H1 (cell line): ENCODE results near the gene INPP4B. TPM values are rescaled to one million over a fixed set of nuclear protein-coding genes. Genes with fewer than 3 reads are reported as not detected.

ENCODE experiments used
- CTCF ChIA-PET: fragments of 300-600 bp; sonication (Branson Sonifier 250); formaldehyde crosslinking; loops from one replicate; lab custom pipeline; 2021; ENCODE audit not compliant: partially characterized antibody; lab: Charles Lee
- POLR2A ChIA-PET: fragments of 300-600 bp; sonication (Branson Sonifier 250); formaldehyde crosslinking; loops from one replicate; lab custom pipeline; 2021; ENCODE audit warnings: inconsistent platforms; ENCODE audit not compliant: partially characterized antibody; lab: Charles Lee
- DNase-seq, 2 experiments: peaks; one replicate each; pipeline versions ENCODE4 v3.0.0 to v3.0.0-alpha.2; 2010 to 2022; ENCODE audit warnings: low spot score in 2 of 2, low read depth in 1 of 2, mixed read lengths in 1 of 2
- FAIRE-seq: peaks from 2 replicates; lab custom pipeline; 2011; peaks lifted over from hg19 to GRCh38; lab: Jason Lieb, UNC
- H2AFZ ChIP-seq: 2 replicates; pipeline ENCODE4 v1.8.1; 2012; ENCODE audit warnings: low read length, inconsistent platforms
- H2AK5ac ChIP-seq: 2 replicates; pipeline ENCODE4 v1.6.1; 2013; ENCODE audit warnings: low read depth, low read length
- H2BK120ac ChIP-seq: replicated peaks from 2 replicates; pipeline ENCODE3; 2013; ENCODE audit warnings: low read depth, low read length, inconsistent platforms
- H2BK12ac ChIP-seq: 2 replicates; pipeline ENCODE4 v1.6.1; 2013; ENCODE audit warnings: low read depth, low read length
- H2BK15ac ChIP-seq: 2 replicates; pipeline ENCODE4 v1.6.1; 2013; ENCODE audit warnings: low read length
- H2BK20ac ChIP-seq: 2 replicates; pipeline ENCODE4 v1.6.1; 2013; ENCODE audit warnings: low read length
- H2BK5ac ChIP-seq: 2 replicates; pipeline ENCODE4 v1.6.1; 2013; ENCODE audit warnings: low read depth, low read length
- H3K14ac ChIP-seq: 2 replicates; pipeline ENCODE4 v1.6.1; 2013; ENCODE audit warnings: inconsistent platforms; ENCODE audit not compliant: insufficient read length
- H3K18ac ChIP-seq: 2 replicates; pipeline ENCODE4 v1.6.1; 2013; ENCODE audit warnings: low read length; ENCODE audit errors: extremely low read depth
- H3K23ac ChIP-seq: 2 replicates; pipeline ENCODE4 v1.6.1; 2013; ENCODE audit warnings: inconsistent platforms; ENCODE audit not compliant: insufficient read length
- H3K23me2 ChIP-seq: 2 replicates; pipeline ENCODE4 v1.6.1; 2013; ENCODE audit warnings: low read depth, low read length
- H3K27ac ChIP-seq: 2 replicates; pipeline ENCODE4 v1.6.1; 2011; ENCODE audit warnings: low read depth, low read length, inconsistent platforms
- H3K27me3 ChIP-seq, 4 experiments: replicated peaks in 1 of 4; 1 replicate in 1 of 4; 2 replicates in 3 of 4; pipeline versions ENCODE4 v1.6.1 to v1.8.1; 2011 to 2013; ENCODE audit warnings: low read length in 3 of 4, mild to moderate bottlenecking in 3 of 4, inconsistent platforms in 2 of 4, mixed read lengths in 2 of 4, moderate library complexity in 1 of 4; ENCODE audit not compliant: control insufficient read depth in 3 of 4, insufficient read depth in 3 of 4; ENCODE audit errors: extremely low read depth in 1 of 4
- H3K36me3 ChIP-seq, 4 experiments: 2 replicates each; pipeline versions ENCODE4 v1.6.1 to v1.8.1; 2011 to 2013; ENCODE audit warnings: mild to moderate bottlenecking in 4 of 4, low read length in 3 of 4, moderate library complexity in 2 of 4, control low read depth in 1 of 4, inconsistent platforms in 1 of 4; ENCODE audit not compliant: insufficient read depth in 4 of 4, control insufficient read depth in 2 of 4
- H3K4ac ChIP-seq: replicated peaks from 2 replicates; pipeline ENCODE3; 2013; ENCODE audit warnings: low read length, low read depth, mixed read lengths, inconsistent platforms; ENCODE audit not compliant: insufficient read length
- H3K4me1 ChIP-seq, 4 experiments: replicated peaks in 1 of 4; 1 replicate in 1 of 4; 2 replicates in 3 of 4; pipeline versions ENCODE4 v1.6.1 to v1.8.1; 2011 to 2013; ENCODE audit warnings: low read length in 3 of 4, inconsistent platforms in 2 of 4, mixed read lengths in 1 of 4; ENCODE audit not compliant: insufficient read depth in 4 of 4, control insufficient read depth in 3 of 4
- H3K4me2 ChIP-seq, 2 experiments: 2 replicates each; pipeline versions ENCODE4 v1.6.1 to v1.8.1; 2011 to 2013; ENCODE audit warnings: low read depth in 2 of 2, low read length in 2 of 2, control low read depth in 1 of 2, inconsistent platforms in 1 of 2, mild to moderate bottlenecking in 1 of 2; ENCODE audit not compliant: insufficient read depth in 1 of 2
- H3K4me3 ChIP-seq, 4 experiments: fragments of 200-600, 300-600 bp in 1 of 4; sonication (generic), shearing (Covaris generic), sonication (Bioruptor Twin) in 1 of 4; 2 replicates each; pipeline versions ENCODE4 v1.5.1 to v1.8.1; 2011 to 2016; ENCODE audit warnings: low read length in 4 of 4, low read depth in 3 of 4, control low read depth in 2 of 4, inconsistent platforms in 2 of 4, mild to moderate bottlenecking in 2 of 4, mixed read lengths in 1 of 4, moderate library complexity in 1 of 4; ENCODE audit not compliant: insufficient read depth in 2 of 4; ENCODE audit errors: extremely low read depth in 1 of 4
- H3K56ac ChIP-seq: replicated peaks from 2 replicates; pipeline ENCODE3; 2013; ENCODE audit warnings: low read depth, mild to moderate bottlenecking, mixed read lengths, low read length, inconsistent platforms; ENCODE audit not compliant: insufficient read length
- H3K79me1 ChIP-seq: 2 replicates; pipeline ENCODE4 v1.6.1; 2013; ENCODE audit warnings: low read depth, low read length, control low read depth
- H3K79me2 ChIP-seq, 2 experiments: 2 replicates each; pipeline versions ENCODE4 v1.6.1 to v1.8.1; 2012 to 2013; ENCODE audit warnings: low read length in 2 of 2, mild to moderate bottlenecking in 2 of 2, inconsistent platforms in 1 of 2; ENCODE audit not compliant: insufficient read depth in 2 of 2, control insufficient read depth in 1 of 2
- H3K9ac ChIP-seq, 4 experiments: replicated peaks in 1 of 4; 1 replicate in 1 of 4; 2 replicates in 3 of 4; pipeline versions ENCODE4 v1.6.1 to v1.8.1; 2011 to 2013; ENCODE audit warnings: low read depth in 3 of 4, low read length in 3 of 4, control low read depth in 2 of 4, mild to moderate bottlenecking in 2 of 4, moderate library complexity in 2 of 4, inconsistent platforms in 1 of 4; ENCODE audit errors: extremely low read depth in 1 of 4
- H3K9me3 ChIP-seq, 2 experiments: 2 replicates each; pipeline versions ENCODE4 v1.6.1 to v1.8.1; 2012 to 2013; ENCODE audit warnings: mild to moderate bottlenecking in 2 of 2, moderate library complexity in 2 of 2, control low read depth in 1 of 2, inconsistent platforms in 1 of 2, low read depth in 1 of 2, low read length in 1 of 2, mixed read lengths in 1 of 2; ENCODE audit not compliant: insufficient read depth in 2 of 2
- H4K20me1 ChIP-seq, 2 experiments: replicated peaks in 1 of 2; 2 replicates each; pipeline versions ENCODE3 to v1.8.1; 2011 to 2013; ENCODE audit warnings: inconsistent platforms in 2 of 2, low read length in 2 of 2, mild to moderate bottlenecking in 1 of 2; ENCODE audit not compliant: insufficient read depth in 2 of 2, control insufficient read depth in 1 of 2
- H4K5ac ChIP-seq: 2 replicates; pipeline ENCODE4 v1.6.1; 2013; ENCODE audit warnings: low read length, low read depth, mixed read lengths, inconsistent platforms; ENCODE audit not compliant: insufficient read length
- H4K8ac ChIP-seq: 2 replicates; pipeline ENCODE4 v1.8.0; 2013; ENCODE audit warnings: mild to moderate bottlenecking, moderate library complexity, low read length, inconsistent platforms; ENCODE audit not compliant: insufficient read depth; ENCODE audit errors: extremely low read depth
- H4K91ac ChIP-seq: replicated peaks from 2 replicates; pipeline ENCODE3; 2013; ENCODE audit warnings: low read length, mixed read lengths, inconsistent platforms; ENCODE audit not compliant: insufficient read length
- CBX8 ChIP-seq: fragments of 300-800, 300-1000 bp; sonication (generic); IDR thresholded peaks from 2 replicates; pipeline ENCODE4 v1.7.1; 2016; ENCODE audit warnings: low read depth, low read length, borderline replicate concordance
- EP300 ChIP-seq, 2 experiments: IDR thresholded peaks; 1 replicate in 1 of 2; 2 replicates in 1 of 2; pipeline ENCODE4 v1.6.1; 2011 to 2012; ENCODE audit warnings: low read depth in 2 of 2, low read length in 2 of 2, mild to moderate bottlenecking in 2 of 2, borderline replicate concordance in 1 of 2, inconsistent platforms in 1 of 2, moderate library complexity in 1 of 2
- HDAC6 ChIP-seq: IDR thresholded peaks from one replicate; pipeline ENCODE4 v1.7.1; 2012; ENCODE audit warnings: low read depth, mild to moderate bottlenecking, inconsistent platforms, low read length, moderate library complexity
- MAFK ChIP-seq: IDR thresholded peaks from 2 replicates; pipeline ENCODE4 v1.6.1; 2012; ENCODE audit warnings: low read depth, mild to moderate bottlenecking, improper control_type of control experiment, low read length
- POU5F1 ChIP-seq: IDR thresholded peaks from 2 replicates; pipeline ENCODE4 v1.6.1; 2011; ENCODE audit warnings: low read depth, mild to moderate bottlenecking, low read length, moderate library complexity
- RBBP5 ChIP-seq: IDR thresholded peaks from 2 replicates; pipeline ENCODE4 v1.7.1; 2012; ENCODE audit warnings: low read depth, mild to moderate bottlenecking, inconsistent platforms, low read length, moderate library complexity, borderline replicate concordance
- RXRA ChIP-seq: IDR thresholded peaks from 2 replicates; pipeline ENCODE4 v1.6.1; 2011; ENCODE audit warnings: low read depth, mild to moderate bottlenecking, low read length, moderate library complexity; ENCODE audit not compliant: insufficient read depth
- SIN3A ChIP-seq, 2 experiments: IDR thresholded peaks in 1 of 2; conservative IDR thresholded peaks in 1 of 2; 2 replicates each; pipeline ENCODE4 v1.6.1; 2011 to 2012; ENCODE audit warnings: low read length in 2 of 2, improper control_type of control experiment in 1 of 2, low read depth in 1 of 2, mild to moderate bottlenecking in 1 of 2
- SP1 ChIP-seq: IDR thresholded peaks from 2 replicates; pipeline ENCODE4 v1.6.1; 2011; ENCODE audit warnings: low read depth, low read length
- SUZ12 ChIP-seq: fragments of 200-600 bp; sonication (generic); IDR thresholded peaks from 2 replicates; pipeline ENCODE4 v1.6.1; 2012; ENCODE audit warnings: mild to moderate bottlenecking, inconsistent platforms, low read length, moderate library complexity, mixed read lengths
- TBP ChIP-seq: IDR thresholded peaks from 2 replicates; pipeline ENCODE4 v1.6.1; 2011; ENCODE audit warnings: low read depth, low read length, improper control_type of control experiment
- TEAD4 ChIP-seq: IDR thresholded peaks from 2 replicates; pipeline ENCODE4 v1.6.1; 2012; ENCODE audit warnings: low read depth, low read length, inconsistent platforms, mixed read lengths
- ZNF274 ChIP-seq: IDR thresholded peaks from 2 replicates; pipeline ENCODE4 v1.7.0; 2012; ENCODE audit warnings: low read length, borderline replicate concordance; ENCODE audit errors: extremely low read depth
- WGBS, 2 experiments: shearing (Covaris generic) in 1 of 2; methylation state at CpG; one replicate each; pipeline versions ENCODE4 v1.1.6 to v1.1.7; 2013 to 2015; ENCODE audit warnings: low lambda C conversion rate in 2 of 2, mixed read lengths in 2 of 2, inconsistent platforms in 1 of 2, low coverage in 1 of 2, missing lambda C conversion rate in 1 of 2; ENCODE audit not compliant: insufficient replicate concordance in 2 of 2, insufficient coverage in 1 of 2, insufficient read length in 1 of 2; ENCODE audit errors: extremely low coverage in 1 of 2, missing lambda C conversion rate in 1 of 2; 5-methylcytosine and 5-hydroxymethylcytosine counted together
- polyA plus RNA-seq, 7 experiments: library from polyadenylated mRNA; depleted of rRNA in 3 of 7; stranded (reverse) in 5 of 7; unstranded in 2 of 7; fragments of >200 nt in 5 of 7; fragments of 200-250 nt in 2 of 7; gene quantifications; 1 replicate in 5 of 7; 2 replicates in 1 of 7; 4 replicates in 1 of 7; pipeline versions ENCODE4 v1.2.1 to v1.2.3, GENCODE V29; 2011 to 2013; ENCODE audit warnings: missing spikeins in 2 of 7, mixed read lengths in 2 of 7
- total RNA-seq: library from RNA; stranded (reverse); fragmentation: NEBNext Ultra II Directional; extraction: Animal tissue kit (Norgen Biotek cat#: 25700); gene quantifications from 2 replicates; pipeline ENCODE4 v1.2.1, GENCODE V29; 2021
- TF ChIP-seq, protein P1 (sequence below): IDR thresholded peaks from 2 replicates; pipeline ENCODE4 v1.6.1; 2012; ENCODE audit warnings: inconsistent platforms

The INPP4B gene
- total and polyA plus RNA-seq, 2 of the 8 experiments (the other 6 are each of a cell fraction or from before 2014, with no cell fraction given): 0.11 to 0.54 TPM

- H3K79me2 ChIP-seq: no peaks in the 10 kb centered on the region
- no peaks in the 10 kb centered on the region for H3K9me3 ChIP-seq
- H2AFZ ChIP-seq: no peak overlapping the region
- H2BK15ac ChIP-seq: no peak overlapping the region
- no peak overlapping the region for H2AK5ac ChIP-seq
- no peak overlapping the region for H3K14ac ChIP-seq
- no peaks in the 10 kb centered on the region for H3K79me1 ChIP-seq
- H3K9ac ChIP-seq: no peak overlapping the region
- TF ChIP-seq ZNF274: no peak
- no peak for TF ChIP-seq TEAD4
- no peak for TF ChIP-seq SUZ12
- no peak for TF ChIP-seq POU5F1
- no peak for TF ChIP-seq SIN3A (conservative IDR thresholded peaks at IDR 0.05 in 1 of 2, IDR thresholded peaks at IDR 0.05 in 1 of 2; ENCODE audit: low read depth in 1 of 2, low read length in 2 of 2)
- TF ChIP-seq TBP: no peak
- no peak for TF ChIP-seq HDAC6
- no peak for TF ChIP-seq MAFK
- TF ChIP-seq, protein P1, sequence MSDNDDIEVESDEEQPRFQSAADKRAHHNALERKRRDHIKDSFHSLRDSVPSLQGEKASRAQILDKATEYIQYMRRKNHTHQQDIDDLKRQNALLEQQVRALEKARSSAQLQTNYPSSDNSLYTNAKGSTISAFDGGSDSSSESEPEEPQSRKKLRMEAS: no peak
- no peak for TF ChIP-seq CBX8
- TF ChIP-seq RXRA: no peak
- no peak for TF ChIP-seq EP300 (IDR thresholded peaks at IDR 0.05; ENCODE audit: borderline replicate concordance in 1 of 2, low read depth in 2 of 2, low read length in 2 of 2)
- no peak for TF ChIP-seq SP1
- no peak for TF ChIP-seq RBBP5
- TF ChIP-seq, all 59 proteins: peak for 0
- H3K56ac ChIP-seq: no peak overlapping the region
- ChIA-PET POLR2A (no interaction called here), CTCF (interaction anchor here (0.7 to 1.4 kb wide), 5 partner anchors 22 to 525 kb away, joined by 3 read pairs; no protein-coding TSS in a partner anchor)
- no peak overlapping the region for H2BK120ac ChIP-seq
- H3K18ac ChIP-seq: no peak overlapping the region
- H3K23me2 ChIP-seq: no peaks in the 10 kb centered on the region
- H4K91ac ChIP-seq: no peak overlapping the region
- no peaks in the 10 kb centered on the region for H3K36me3 ChIP-seq
- H2BK20ac ChIP-seq: no peak overlapping the region
- no peak overlapping the region for H4K8ac ChIP-seq
- H2BK5ac ChIP-seq: no peak overlapping the region
- H4K20me1 ChIP-seq: no peaks in the 10 kb centered on the region
- H3K4ac ChIP-seq: no peak overlapping the region
- no peak overlapping the region for H2BK12ac ChIP-seq
- WGBS, 2 experiments: 98% methylated on average over 4 of the region's 4 CpGs; no CpG with 5 or more reads in 1 of the 2 experiments
- no peak for DNase-seq
- no peaks in the 10 kb centered on the region for H3K4me1 ChIP-seq
- no peak overlapping the region for H3K23ac ChIP-seq
- no peak overlapping the region for H4K5ac ChIP-seq
- no peak overlapping the region for H3K27ac ChIP-seq
- peaks cover 2 to 7% (median 5%) of the 10 kb centered on the region in 4 experiments; a peak in 5 of 7 replicates for H3K27me3 ChIP-seq
- no peak for FAIRE-seq
- no peak overlapping the region for H3K4me3 ChIP-seq
- H3K4me2 ChIP-seq: no peak overlapping the region
These were observed 124.9 kb downstream of the INPP4B start for GRCh38 chr4:142721187-142721586.
